GM21619 (cell line): ENCODE measurements around the gene GAS2L2.
"Not testable (repeated sequence)": the region's sequence is repeated elsewhere in the genome, so short reads cannot be mapped to it uniquely, and the experiment has no call there.

Experiments
- ATAC-seq: cut with Tn5 transposase; IDR thresholded peaks from one replicate; pipeline ENCODE4 v1.9.1; 2021; ENCODE audit not compliant: unreplicated experiment

The GAS2L2 gene

GRCh38 chr17:35773679-35774425, 20.8 kb upstream of the GAS2L2 start:
- ATAC-seq = no peak

- no peak for ATAC-seq
Measured at GRCh38 chr17:35773129-35773528, 20.1 kb upstream of the GAS2L2 start.

GRCh38 chr17:35769895-35770486, 17.0 kb upstream of the GAS2L2 start:
- no peak for ATAC-seq

GRCh38 chr17:35768797-35769196, 15.8 kb upstream of the GAS2L2 start:
- ATAC-seq = no peak

- ATAC-seq = no peak
Measured at GRCh38 chr17:35766903-35767510, 14.0 kb upstream of the GAS2L2 start.

- no peak for ATAC-seq
Measured at GRCh38 chr17:35766489-35766877, 13.4 kb upstream of the GAS2L2 start.

GRCh38 chr17:35765756-35766488, 12.9 kb upstream of the GAS2L2 start:
- ATAC-seq = no peak

GRCh38 chr17:35765086-35765710, 12.2 kb upstream of the GAS2L2 start:
- ATAC-seq = no peak

- ATAC-seq = peak; percentile 89
Measured at GRCh38 chr17:35764123-35764991, 11.3 kb upstream of the GAS2L2 start.

GRCh38 chr17:35763767-35764122, 10.7 kb upstream of the GAS2L2 start:
- no peak for ATAC-seq

- ATAC-seq = no peak
Measured at GRCh38 chr17:35761601-35762000, 8.6 kb upstream of the GAS2L2 start.

- no peak for ATAC-seq
Measured at GRCh38 chr17:35760587-35760986, 7.5 kb upstream of the GAS2L2 start, which contains the start of gene C17orf50. C17orf50 (plus strand) TSS chr17:35760887; CDS start chr17:35760942, 55 bp downstream.

GRCh38 chr17:35757243-35757642, 4.2 kb upstream of the GAS2L2 start:
- ATAC-seq = no peak

- no peak for ATAC-seq
Measured at GRCh38 chr17:35752471-35752870, 568 bp downstream of the GAS2L2 start.

GRCh38 chr17:35751541-35751940, 1.5 kb downstream of the GAS2L2 start:
- not testable (repeated sequence) for ATAC-seq

- ATAC-seq = no peak
Measured at GRCh38 chr17:35750526-35751395, 2.3 kb downstream of the GAS2L2 start.

- ATAC-seq = no peak
Measured at GRCh38 chr17:35749560-35750412, 3.3 kb downstream of the GAS2L2 start.

GRCh38 chr17:35748979-35749378, 4.1 kb downstream of the GAS2L2 start:
- no peak for ATAC-seq
